Astrocyte (in vitro differentiated cells and primary cell): ENCODE measurements around the gene DPF3. TPM values are rescaled to one million over a fixed set of nuclear protein-coding genes. Genes with fewer than 3 reads are reported as not detected.

Experiments used
- DNase-seq: peaks from one replicate; pipeline ENCODE4 v3.0.0-alpha.2; 2010; ENCODE audit warnings: low read depth
- FAIRE-seq: peaks from 2 replicates; lab custom pipeline; 2011; peaks lifted over from hg19 to GRCh38; lab: Jason Lieb, UNC
- H2AFZ ChIP-seq: 2 replicates; pipeline ENCODE4 v1.6.0; 2012; ENCODE audit warnings: low read depth, low read length, inconsistent platforms
- H3K27ac ChIP-seq: 2 replicates; pipeline ENCODE4 v1.5.1; 2011; ENCODE audit warnings: low read depth, low read length, inconsistent platforms
- H3K27me3 ChIP-seq: 2 replicates; pipeline ENCODE4 v1.6.0; 2011; ENCODE audit warnings: low read length, inconsistent platforms; ENCODE audit not compliant: insufficient read depth
- H3K36me3 ChIP-seq: 2 replicates; pipeline ENCODE4 v1.5.1; 2011; ENCODE audit warnings: low read length, inconsistent platforms; ENCODE audit not compliant: insufficient read depth
- H3K4me1 ChIP-seq: 2 replicates; pipeline ENCODE4 v1.5.1; 2011; ENCODE audit warnings: low read length, inconsistent platforms; ENCODE audit not compliant: insufficient read depth
- H3K4me2 ChIP-seq: 2 replicates; pipeline ENCODE4 v1.6.0; 2012; ENCODE audit warnings: low read length, inconsistent platforms
- H3K4me3 ChIP-seq: 2 replicates; pipeline ENCODE4 v1.5.1; 2011; ENCODE audit warnings: low read depth, mild to moderate bottlenecking, low read length, inconsistent platforms; ENCODE audit not compliant: insufficient read depth
- H3K79me2 ChIP-seq: 2 replicates; pipeline ENCODE4 v1.6.0; 2012; ENCODE audit warnings: mild to moderate bottlenecking, low read length, inconsistent platforms; ENCODE audit not compliant: insufficient read depth
- H3K9ac ChIP-seq: 2 replicates; pipeline ENCODE4 v1.6.0; 2012; ENCODE audit warnings: mild to moderate bottlenecking, low read length, inconsistent platforms
- H3K9me3 ChIP-seq: 2 replicates; pipeline ENCODE4 v1.5.1; 2012; ENCODE audit warnings: low read depth, mild to moderate bottlenecking, low read length, inconsistent platforms; ENCODE audit not compliant: insufficient read depth
- H4K20me1 ChIP-seq: 2 replicates; pipeline ENCODE4 v1.6.0; 2012; ENCODE audit warnings: low read length, inconsistent platforms; ENCODE audit not compliant: insufficient read depth
- H3K27ac Mint-ChIP-seq: one replicate; pipeline ENCODE4 v1.8.0; 2021; ENCODE audit warnings: mild to moderate bottlenecking, mixed read lengths; ENCODE audit not compliant: unreplicated experiment
- H3K27me3 Mint-ChIP-seq: one replicate; pipeline ENCODE4 v1.8.0; 2021; ENCODE audit warnings: low read depth, mixed read lengths; ENCODE audit not compliant: unreplicated experiment
- H3K36me3 Mint-ChIP-seq: one replicate; pipeline ENCODE4 v1.8.0; 2021; ENCODE audit warnings: low read depth, mixed read lengths; ENCODE audit not compliant: unreplicated experiment
- H3K4me1 Mint-ChIP-seq: one replicate; pipeline ENCODE4 v1.8.0; 2021; ENCODE audit warnings: low read depth, mixed read lengths; ENCODE audit not compliant: unreplicated experiment
- H3K4me3 Mint-ChIP-seq: one replicate; pipeline ENCODE4 v1.8.0; 2021; ENCODE audit warnings: mild to moderate bottlenecking, moderate library complexity, mixed read lengths; ENCODE audit not compliant: unreplicated experiment
- H3K9me3 Mint-ChIP-seq: one replicate; pipeline ENCODE4 v1.8.0; 2021; ENCODE audit warnings: mild to moderate bottlenecking, mixed read lengths; ENCODE audit not compliant: unreplicated experiment
- EZH2 ChIP-seq: IDR thresholded peaks from 2 replicates; pipeline ENCODE4 v1.6.1; 2012; ENCODE audit warnings: mild to moderate bottlenecking, low read length, inconsistent platforms; ENCODE audit not compliant: insufficient read depth
- total RNA-seq: library from RNA; stranded (reverse); gene quantifications from 2 replicates; pipeline ENCODE4 v1.2.1, GENCODE V29; 2021
- TF ChIP-seq, protein P1 (sequence below): IDR thresholded peaks from 2 replicates; pipeline ENCODE4 v1.5.1; 2011; ENCODE audit warnings: low read depth, mild to moderate bottlenecking, inconsistent platforms, low read length, moderate library complexity; ENCODE audit not compliant: insufficient read depth

Gene DPF3
- total RNA-seq, 1 donor from 2014 or later, result 2.4 TPM

- H2AFZ ChIP-seq, result peak overlapping the region; percentile 75
- peaks cover 62% of the 10 kb centered on the region for H3K79me2 ChIP-seq
- Mint-ChIP-seq H3K36me3 (no peaks in the 10 kb centered on the region), H3K4me3 (peak overlapping the region; percentile 95), H3K9me3 (no peaks in the 10 kb centered on the region), H3K27me3 (peaks cover 17% of the 10 kb centered on the region), H3K4me1 (peaks cover 17% of the 10 kb centered on the region), H3K27ac (peak overlapping the region; percentile 43)
- no peaks in the 10 kb centered on the region for H3K36me3 ChIP-seq
- peaks cover 42% of the 10 kb centered on the region for H4K20me1 ChIP-seq
- H3K4me3 ChIP-seq, result peak overlapping the region; percentile 90
- H3K9ac ChIP-seq, result peak overlapping the region; percentile 83
- no peaks in the 10 kb centered on the region for H3K27me3 ChIP-seq
- H3K4me1 ChIP-seq, result peaks cover 24% of the 10 kb centered on the region
- DNase-seq (peak; percentile 26), FAIRE-seq (no peak)
- H3K27ac ChIP-seq, result peak overlapping the region; percentile 55
- no peaks in the 10 kb centered on the region for H3K9me3 ChIP-seq
- TF ChIP-seq EZH2, result no peak
- TF ChIP-seq, protein P1, sequence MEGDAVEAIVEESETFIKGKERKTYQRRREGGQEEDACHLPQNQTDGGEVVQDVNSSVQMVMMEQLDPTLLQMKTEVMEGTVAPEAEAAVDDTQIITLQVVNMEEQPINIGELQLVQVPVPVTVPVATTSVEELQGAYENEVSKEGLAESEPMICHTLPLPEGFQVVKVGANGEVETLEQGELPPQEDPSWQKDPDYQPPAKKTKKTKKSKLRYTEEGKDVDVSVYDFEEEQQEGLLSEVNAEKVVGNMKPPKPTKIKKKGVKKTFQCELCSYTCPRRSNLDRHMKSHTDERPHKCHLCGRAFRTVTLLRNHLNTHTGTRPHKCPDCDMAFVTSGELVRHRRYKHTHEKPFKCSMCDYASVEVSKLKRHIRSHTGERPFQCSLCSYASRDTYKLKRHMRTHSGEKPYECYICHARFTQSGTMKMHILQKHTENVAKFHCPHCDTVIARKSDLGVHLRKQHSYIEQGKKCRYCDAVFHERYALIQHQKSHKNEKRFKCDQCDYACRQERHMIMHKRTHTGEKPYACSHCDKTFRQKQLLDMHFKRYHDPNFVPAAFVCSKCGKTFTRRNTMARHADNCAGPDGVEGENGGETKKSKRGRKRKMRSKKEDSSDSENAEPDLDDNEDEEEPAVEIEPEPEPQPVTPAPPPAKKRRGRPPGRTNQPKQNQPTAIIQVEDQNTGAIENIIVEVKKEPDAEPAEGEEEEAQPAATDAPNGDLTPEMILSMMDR, result no peak
- H3K4me2 ChIP-seq, result peak overlapping the region; percentile 97
Observed at GRCh38 chr14:72892103-72892878, 1.6 kb downstream of the DPF3 start.

GRCh38 chr14:72891666-72892102 is 2.2 kb downstream of the DPF3 start:
- H3K9ac ChIP-seq, result peak overlapping the region; percentile 83
- Mint-ChIP-seq H3K27ac (no peak overlapping the region), H3K4me1 (peaks cover 17% of the 10 kb centered on the region), H3K4me3 (peak overlapping the region; percentile 95), H3K36me3 (no peaks in the 10 kb centered on the region), H3K9me3 (no peaks in the 10 kb centered on the region), H3K27me3 (peaks cover 12% of the 10 kb centered on the region)
- FAIRE-seq (no peak), DNase-seq (no peak)
- H4K20me1 ChIP-seq, result peaks cover 46% of the 10 kb centered on the region
- no peaks in the 10 kb centered on the region for H3K27me3 ChIP-seq
- TF ChIP-seq EZH2, result no peak
- TF ChIP-seq, protein P1, result no peak
- H2AFZ ChIP-seq, result peak overlapping the region; percentile 75
- H3K4me2 ChIP-seq, result peak overlapping the region; percentile 97
- no peak overlapping the region for H3K27ac ChIP-seq
- H3K4me3 ChIP-seq, result peak overlapping the region; percentile 90
- H3K36me3 ChIP-seq, result no peaks in the 10 kb centered on the region
- H3K4me1 ChIP-seq, result peaks cover 24% of the 10 kb centered on the region
- H3K9me3 ChIP-seq, result no peaks in the 10 kb centered on the region
- peaks cover 68% of the 10 kb centered on the region for H3K79me2 ChIP-seq

- no peaks in the 10 kb centered on the region for H3K9me3 ChIP-seq
- no peaks in the 10 kb centered on the region for H3K36me3 ChIP-seq
- H4K20me1 ChIP-seq, result peaks cover 52% of the 10 kb centered on the region
- Mint-ChIP-seq H3K9me3 (no peaks in the 10 kb centered on the region), H3K4me1 (peaks cover 11% of the 10 kb centered on the region), H3K36me3 (peaks cover 4% of the 10 kb centered on the region), H3K27ac (no peak overlapping the region), H3K4me3 (no peak overlapping the region), H3K27me3 (peaks cover 11% of the 10 kb centered on the region)
- no peak overlapping the region for H3K4me3 ChIP-seq
- H3K4me1 ChIP-seq, result peaks cover 18% of the 10 kb centered on the region
- no peak overlapping the region for H3K27ac ChIP-seq
- no peak overlapping the region for H3K9ac ChIP-seq
- H3K27me3 ChIP-seq, result no peaks in the 10 kb centered on the region
- DNase-seq (no peak), FAIRE-seq (no peak)
- H3K4me2 ChIP-seq, result no peak overlapping the region
- no peak overlapping the region for H2AFZ ChIP-seq
- H3K79me2 ChIP-seq, result peaks cover 88% of the 10 kb centered on the region
- TF ChIP-seq EZH2, result no peak
- TF ChIP-seq, protein P1, result no peak
Observed at GRCh38 chr14:72889366-72889765, 4.5 kb downstream of the DPF3 start.
